ENCODE results near the gene DSC2. TPM values are rescaled to one million over a fixed set of nuclear protein-coding genes. Genes with fewer than 3 reads are reported as not detected.

The DSC2 gene
- total RNA-seq, 1 experiment from 2014 or later, result 33.4 TPM

GRCh38 chr18:31105733-31106132, 3.5 kb upstream of the DSC2 start:
- DNase-seq (ENCODE audit: low read depth, low spot score) (no peak), ATAC-seq (no peak)
- Histone ChIP-seq H3K4me3 (replicated peaks in 1 of 2; ENCODE audit: low read depth in 1 of 2, low read length in 2 of 2) (no peak overlapping the region), H3K79me2 (ENCODE audit: insufficient read depth, low read length) (peaks cover 5% of the 10 kb centered on the region), H3K9me2 (ENCODE audit: insufficient read depth) (no peaks in the 10 kb centered on the region), H4K20me1 (ENCODE audit: insufficient read depth) (no peaks in the 10 kb centered on the region), H3K27ac (ENCODE audit: low read depth, low read length) (no peak overlapping the region), H3K9me3 (ENCODE audit: control insufficient read depth in 1 of 2, insufficient read depth in 1 of 2, low read depth in 1 of 2, low read length in 2 of 2) (no peaks in the 10 kb centered on the region), H3K9ac (ENCODE audit: low read length) (no peak overlapping the region), H2AFZ (ENCODE audit: low read depth, low read length, poor library complexity, severe bottlenecking) (no peak overlapping the region), H3K27me3 (ENCODE audit: insufficient read depth, low read length) (no peaks in the 10 kb centered on the region), H3K4me1 (ENCODE audit: control insufficient read depth in 1 of 2, insufficient read depth in 2 of 2, low read length in 2 of 2) (peaks cover 8 to 31% of the 10 kb centered on the region in 2 experiments; a peak in 3 of 4 replicates), H3K4me2 (ENCODE audit: low read length) (no peak overlapping the region), H3K36me3 (ENCODE audit: control insufficient read depth in 1 of 2, insufficient read depth in 2 of 2, low read length in 2 of 2) (no peaks in the 10 kb centered on the region)
- ChIA-PET POLR2A (no interaction called here), CTCF (no interaction called here), RAD21 (ENCODE audit: low non-redundant PET in 1 of 2, low total read pairs in 2 of 2, uncharacterized antibody in 2 of 2, unreplicated experiment in 2 of 2) (no interaction called here)
- no TSS peak for BruUV-seq (replicated peaks)
- TF ChIP-seq ZBTB33 (IDR thresholded peaks at IDR 0.05; ENCODE audit: extremely low read depth, insufficient replicate concordance, low read length) (no peak), RAD21 (IDR thresholded peaks at IDR 0.05; ENCODE audit: low read depth) (no peak), JUND (IDR thresholded peaks at IDR 0.05) (no peak), FOSL1 (IDR thresholded peaks at IDR 0.05; ENCODE audit: low read depth) (no peak), CBX3 (IDR thresholded peaks at IDR 0.05; ENCODE audit: low read depth) (no peak), REST (IDR thresholded peaks at IDR 0.05; ENCODE audit: low read depth) (no peak), SP1 (IDR thresholded peaks at IDR 0.05; ENCODE audit: low read depth) (no peak), EGR1 (IDR thresholded peaks at IDR 0.05; ENCODE audit: low read depth) (no peak), EZH2phosphoT487 (IDR thresholded peaks at IDR 0.05; ENCODE audit: borderline replicate concordance) (no peak), TCF7L2 (IDR thresholded peaks at IDR 0.05; ENCODE audit: borderline replicate concordance, extremely low read depth, insufficient read depth, insufficient read length) (no peak), ATF3 (IDR thresholded peaks at IDR 0.05) (no peak), ZNF274 (IDR thresholded peaks at IDR 0.05; ENCODE audit: low read depth, low read length) (no peak), SIN3A (IDR thresholded peaks at IDR 0.05; ENCODE audit: low read depth) (no peak), SRF (IDR thresholded peaks at IDR 0.05; ENCODE audit: low read depth) (no peak), YY1 (IDR thresholded peaks at IDR 0.05; ENCODE audit: extremely low read depth, insufficient replicate concordance, low read depth, low read length) (no peak), CTCF (IDR thresholded peaks at IDR 0.05 in 2 of 3, conservative IDR thresholded peaks at IDR 0.05 in 1 of 3; ENCODE audit: borderline replicate concordance in 1 of 3, insufficient read depth in 1 of 3, low read depth in 2 of 3, low read length in 2 of 3) (no peak), CEBPB (IDR thresholded peaks at IDR 0.05; ENCODE audit: low read depth) (no peak)
- intact Hi-C loops (cut with micrococcal nuclease), result loop anchor here (10.0 kb wide), 1 partner anchor 289 kb away; no protein-coding TSS in a partner anchor
